ENCODE measurements around the gene LINC01488. TPM values are rescaled to one million over a fixed set of nuclear protein-coding genes. Genes with fewer than 3 reads are reported as not detected.

Gene LINC01488
- total and polyA plus RNA-seq, 9 of the 15 experiments (the other 6 are each of a cell fraction or from before 2014, with no cell fraction given), result not detected

GRCh38 chr11:69444381-69445130 lies 36.9 kb upstream of the LINC01488 start (continued):
- TF ChIP-seq MYBL2 (IDR thresholded peaks at IDR 0.05; ENCODE audit: low read depth) (no peak), MYBL2 (CRISPR knock-in tag; IDR thresholded peaks at IDR 0.05; ENCODE audit: borderline replicate concordance) (no peak), MYNN (IDR thresholded peaks at IDR 0.05) (no peak), MYNN (CRISPR knock-in tag; IDR thresholded peaks at IDR 0.05) (no peak), ATF3 (IDR thresholded peaks at IDR 0.05) (peak; percentile 78), ATF3 (CRISPR knock-in tag; conservative IDR thresholded peaks at IDR 0.05) (peak; percentile 69), MEF2D (tag; conservative IDR thresholded peaks at IDR 0.05; ENCODE audit: low read depth) (0 out of 2 replicates have a peak, but pooled peaks have one; percentile 34), SREBF1 (IDR thresholded peaks at IDR 0.05; ENCODE audit: borderline replicate concordance, low read depth, low read length) (no peak), TAF15 (IDR thresholded peaks at IDR 0.05; ENCODE audit: low read depth, low read length) (no peak), FOXM1 (IDR thresholded peaks at IDR 0.05; ENCODE audit: low read depth) (no peak), FOXM1 (CRISPR knock-in tag; IDR thresholded peaks at IDR 0.05; ENCODE audit: low read depth) (no peak), BRD9 (IDR thresholded peaks at IDR 0.05; ENCODE audit: low read depth, partially characterized antibody) (peak; percentile 96), ZNF586 (CRISPR knock-in tag; conservative IDR thresholded peaks at IDR 0.05) (no peak), ILK (tag; IDR thresholded peaks at IDR 0.05; ENCODE audit: borderline replicate concordance, low read depth) (no peak), ZNF507 (tag; conservative IDR thresholded peaks at IDR 0.05) (no peak), FOXK1 (CRISPR knock-in tag; IDR thresholded peaks at IDR 0.05; ENCODE audit: borderline replicate concordance) (no peak), HDGF (IDR thresholded peaks at IDR 0.05) (peak; percentile 57; the same call in 1 of the 2 replicates), CHCHD3 (CRISPR knock-in tag; IDR thresholded peaks at IDR 0.05) (no peak), ZNF785 (CRISPR knock-in tag; IDR thresholded peaks at IDR 0.05) (no peak), ZNF79 (CRISPR knock-in tag; IDR thresholded peaks at IDR 0.05; ENCODE audit: low read depth) (no peak), TEAD4 (IDR thresholded peaks at IDR 0.05; ENCODE audit: low read length) (peak; percentile 23; the same call in 1 of the 2 replicates), TEAD4 (CRISPR knock-in tag; IDR thresholded peaks at IDR 0.05; ENCODE audit: borderline replicate concordance) (no peak), TEAD2 (tag; IDR thresholded peaks at IDR 0.05) (0 out of 2 replicates have a peak, but pooled peaks have one; percentile 29), HDAC3 (IDR thresholded peaks at IDR 0.05; ENCODE audit: borderline replicate concordance, partially characterized antibody) (no peak), CHD2 (IDR thresholded peaks at IDR 0.05; ENCODE audit: low read depth, low read length) (no peak), KLF6 (CRISPR knock-in tag; IDR thresholded peaks at IDR 0.05; ENCODE audit: borderline replicate concordance) (no peak), CBX2 (IDR thresholded peaks at IDR 0.05; ENCODE audit: insufficient read depth, low read length, poor library complexity, severe bottlenecking) (no peak), ETS1 (conservative IDR thresholded peaks at IDR 0.05; ENCODE audit: control insufficient read depth, low read depth, low read length) (peak; percentile 58; the same call in 1 of the 2 replicates), ZNF239 (CRISPR knock-in tag; IDR thresholded peaks at IDR 0.05) (no peak)

Data from K562 (cell line).